GM12891 (cell line): ENCODE data around the gene FOXD4L6.
"Not testable (repeated sequence)": the region's sequence is repeated elsewhere in the genome, so short reads cannot be mapped to it uniquely, and the experiment has no call there.

ENCODE experiments used
- POLR2A ChIP-seq: IDR thresholded peaks from 2 replicates; pipeline ENCODE4 v1.6.1; 2011; ENCODE audit warnings: low read depth, low read length, control low read depth
- POLR2AphosphoS5 ChIP-seq: IDR thresholded peaks from 2 replicates; pipeline ENCODE4 v1.6.1; 2011; ENCODE audit warnings: low read depth, low read length, control low read depth
- POU2F2 ChIP-seq: IDR thresholded peaks from 2 replicates; pipeline ENCODE4 v1.6.1; 2011; ENCODE audit warnings: low read depth, mild to moderate bottlenecking, control low read depth, low read length, moderate library complexity
- SPI1 ChIP-seq: IDR thresholded peaks from 2 replicates; pipeline ENCODE4 v1.6.1; 2011; ENCODE audit warnings: low read depth, low read length, control low read depth
- TAF1 ChIP-seq: IDR thresholded peaks from 2 replicates; pipeline ENCODE4 v1.6.1; 2011; ENCODE audit warnings: low read depth, low read length, control low read depth

GRCh38 chr9:41086215-41086614, 42.3 kb downstream of the FOXD4L6 start:
- not testable (repeated sequence) for TF ChIP-seq POLR2AphosphoS5, TAF1, POLR2A, POU2F2
- peak; percentile 62 for TF ChIP-seq SPI1
